ENCODE measurements around the gene CTTNBP2. TPM values are rescaled to one million over a fixed set of nuclear protein-coding genes. Genes with fewer than 3 reads are reported as not detected.

Gene CTTNBP2
- total RNA-seq, 2 donors from 2014 or later, result 5.2 to 6.5 TPM

GRCh38 chr7:117862378-117862777 is 10.9 kb downstream of the CTTNBP2 start:
- Mint-ChIP-seq H3K9me3 (no peaks in the 10 kb centered on the region), H3K27ac (peak overlapping the region; percentile 11), H3K27me3 (ENCODE audit: insufficient read depth) (no peaks in the 10 kb centered on the region), H3K4me1 (peaks cover 10% of the 10 kb centered on the region), H3K36me3 (ENCODE audit: low read depth) (peaks cover 3% of the 10 kb centered on the region), H3K4me3 (no peak overlapping the region)
- Histone ChIP-seq H3K36me3 (ENCODE audit: control insufficient read depth, insufficient read depth, low read length) (no peaks in the 10 kb centered on the region), H3K4me3 (ENCODE audit: low read length) (no peak overlapping the region), H3K9me3 (ENCODE audit: control insufficient read depth, low read length) (no peaks in the 10 kb centered on the region), H3K27me3 (ENCODE audit: control insufficient read depth, insufficient read depth, low read length, poor library complexity, severe bottlenecking) (no peaks in the 10 kb centered on the region), H3K27ac (ENCODE audit: low read depth, low read length) (no peak overlapping the region), H3K4me1 (ENCODE audit: control insufficient read depth, insufficient read depth, low read length) (no peaks in the 10 kb centered on the region), H3K9ac (ENCODE audit: extremely low read depth, low read length, poor library complexity, severe bottlenecking) (no peak overlapping the region)
- WGBS, 2 experiments (ENCODE audit: insufficient coverage in 1 of 2, insufficient read length in 1 of 2), result 66 to 82% methylated on average over 3 of the region's 3 CpGs
- DNase-seq, result no peak
- no peak for TF ChIP-seq CTCF (conservative IDR thresholded peaks at IDR 0.05)

- Histone ChIP-seq H3K4me3 (ENCODE audit: low read length) (no peak overlapping the region), H3K9me3 (ENCODE audit: control insufficient read depth, low read length) (no peaks in the 10 kb centered on the region), H3K36me3 (ENCODE audit: control insufficient read depth, insufficient read depth, low read length) (no peaks in the 10 kb centered on the region), H3K4me1 (ENCODE audit: control insufficient read depth, insufficient read depth, low read length) (no peaks in the 10 kb centered on the region), H3K27me3 (ENCODE audit: control insufficient read depth, insufficient read depth, low read length, poor library complexity, severe bottlenecking) (no peaks in the 10 kb centered on the region), H3K27ac (ENCODE audit: low read depth, low read length) (no peak overlapping the region), H3K9ac (ENCODE audit: extremely low read depth, low read length, poor library complexity, severe bottlenecking) (no peak overlapping the region)
- Mint-ChIP-seq H3K4me1 (peaks cover 10% of the 10 kb centered on the region), H3K4me3 (no peak overlapping the region), H3K27me3 (ENCODE audit: insufficient read depth) (no peaks in the 10 kb centered on the region), H3K9me3 (no peaks in the 10 kb centered on the region), H3K27ac (no peak overlapping the region), H3K36me3 (ENCODE audit: low read depth) (peaks cover 3% of the 10 kb centered on the region)
- no peak for TF ChIP-seq CTCF (conservative IDR thresholded peaks at IDR 0.05)
- WGBS, 2 experiments (ENCODE audit: insufficient coverage in 1 of 2, insufficient read length in 1 of 2), result 90 to 100% methylated on average over 1 to 4 of the region's 4 CpGs
- DNase-seq, result no peak
These were observed 13.9 kb downstream of the CTTNBP2 start for GRCh38 chr7:117859246-117859812.

GRCh38 chr7:117858712-117859111 is 14.5 kb downstream of the CTTNBP2 start:
- no peak overlapping the region for H3K9ac ChIP-seq (ENCODE audit: extremely low read depth, low read length, poor library complexity, severe bottlenecking)
- no peak overlapping the region for H3K4me3 ChIP-seq (ENCODE audit: low read length)
- no peaks in the 10 kb centered on the region for H3K9me3 Mint-ChIP-seq
- 75 to 94% methylated on average over 1 of the region's 3 CpGs for WGBS, 2 experiments (ENCODE audit: insufficient coverage in 1 of 2, insufficient read length in 1 of 2)
- no peak for TF ChIP-seq CTCF (conservative IDR thresholded peaks at IDR 0.05)
- no peaks in the 10 kb centered on the region for H3K9me3 ChIP-seq (ENCODE audit: control insufficient read depth, low read length)
- no peak overlapping the region for H3K4me3 Mint-ChIP-seq
- H3K36me3 ChIP-seq (ENCODE audit: control insufficient read depth, insufficient read depth, low read length), result no peaks in the 10 kb centered on the region
- peaks cover 3% of the 10 kb centered on the region for H3K36me3 Mint-ChIP-seq (ENCODE audit: low read depth)
- H3K27me3 Mint-ChIP-seq (ENCODE audit: insufficient read depth), result no peaks in the 10 kb centered on the region
- H3K27ac Mint-ChIP-seq, result no peak overlapping the region
- no peaks in the 10 kb centered on the region for H3K27me3 ChIP-seq (ENCODE audit: control insufficient read depth, insufficient read depth, low read length, poor library complexity, severe bottlenecking)
- H3K4me1 Mint-ChIP-seq, result peaks cover 10% of the 10 kb centered on the region
- no peaks in the 10 kb centered on the region for H3K4me1 ChIP-seq (ENCODE audit: control insufficient read depth, insufficient read depth, low read length)
- DNase-seq, result no peak
- H3K27ac ChIP-seq (ENCODE audit: low read depth, low read length), result no peak overlapping the region
